Nephron (organoid): ENCODE results near the gene KANK4.

Source experiments
- H3K27ac Mint-ChIP-seq, 3 experiments: 2 replicates each; pipeline ENCODE4 v1.8.0; 2020; ENCODE audit warnings: mixed read lengths in 3 of 3, mild to moderate bottlenecking in 2 of 3, moderate library complexity in 1 of 3
- H3K27me3 Mint-ChIP-seq: 2 replicates; pipeline ENCODE4 v1.8.0; 2021; ENCODE audit warnings: low read depth, mild to moderate bottlenecking, moderate library complexity, mixed read lengths
- H3K36me3 Mint-ChIP-seq: 2 replicates; pipeline ENCODE4 v1.8.0; 2020; ENCODE audit warnings: low read depth, mixed read lengths
- H3K4me1 Mint-ChIP-seq: 2 replicates; pipeline ENCODE4 v1.8.0; 2020; ENCODE audit warnings: mixed read lengths
- H3K4me3 Mint-ChIP-seq, 3 experiments: 2 replicates each; pipeline ENCODE4 v1.8.0; 2020; ENCODE audit warnings: mild to moderate bottlenecking in 3 of 3, mixed read lengths in 3 of 3, moderate library complexity in 2 of 3
- H3K9me3 Mint-ChIP-seq: 2 replicates; pipeline ENCODE4 v1.8.0; 2020; ENCODE audit warnings: mixed read lengths
- CTCF ChIP-seq, 3 experiments: fragments of 200-600 bp; sonication (generic); IDR thresholded peaks; one replicate each; pipeline ENCODE4 v1.5.0; 2021; ENCODE audit warnings: antibody characterized with exemption in 3 of 3; ENCODE audit not compliant: unreplicated experiment in 3 of 3

The KANK4 gene

GRCh38 chr1:62308606-62309005 lies 10.6 kb downstream of the KANK4 start:
- H3K4me1 Mint-ChIP-seq, result peaks cover 71% of the 10 kb centered on the region
- H3K4me3 Mint-ChIP-seq, result peak overlapping the region in 1 of 3 experiments; percentile 30
- TF ChIP-seq CTCF (IDR thresholded peaks at IDR 0.05; ENCODE audit: unreplicated experiment in 3 of 3), result no peak
- H3K9me3 Mint-ChIP-seq, result no peaks in the 10 kb centered on the region
- peak overlapping the region in 2 of 3 experiments; percentile 6 to 74 for H3K27ac Mint-ChIP-seq
- peaks cover 19% of the 10 kb centered on the region for H3K27me3 Mint-ChIP-seq
- no peaks in the 10 kb centered on the region for H3K36me3 Mint-ChIP-seq

GRCh38 chr1:62307895-62308492 lies 11.2 kb downstream of the KANK4 start:
- peaks cover 65% of the 10 kb centered on the region for H3K4me1 Mint-ChIP-seq
- no peak for TF ChIP-seq CTCF (IDR thresholded peaks at IDR 0.05; ENCODE audit: unreplicated experiment in 3 of 3)
- H3K36me3 Mint-ChIP-seq, result no peaks in the 10 kb centered on the region
- H3K27ac Mint-ChIP-seq, result peak overlapping the region; percentile 6 to 50 (median 26)
- no peak overlapping the region for H3K4me3 Mint-ChIP-seq
- H3K9me3 Mint-ChIP-seq, result no peaks in the 10 kb centered on the region
- peaks cover 19% of the 10 kb centered on the region for H3K27me3 Mint-ChIP-seq

- H3K9me3 Mint-ChIP-seq, result no peaks in the 10 kb centered on the region
- peak overlapping the region in 2 of 3 experiments; percentile 6 to 26 for H3K27ac Mint-ChIP-seq
- peaks cover 59% of the 10 kb centered on the region for H3K4me1 Mint-ChIP-seq
- H3K27me3 Mint-ChIP-seq, result peaks cover 19% of the 10 kb centered on the region
- TF ChIP-seq CTCF (IDR thresholded peaks at IDR 0.05; ENCODE audit: unreplicated experiment in 3 of 3), result no peak
- no peak overlapping the region for H3K4me3 Mint-ChIP-seq
- no peaks in the 10 kb centered on the region for H3K36me3 Mint-ChIP-seq
Measured at GRCh38 chr1:62307446-62307845, 11.8 kb downstream of the KANK4 start.

GRCh38 chr1:62306065-62306464 lies 13.2 kb downstream of the KANK4 start:
- Mint-ChIP-seq H3K36me3 (no peaks in the 10 kb centered on the region), H3K27ac (peak overlapping the region in 2 of 3 experiments; percentile 44 to 51), H3K9me3 (no peaks in the 10 kb centered on the region), H3K4me3 (no peak overlapping the region), H3K27me3 (peaks cover 14% of the 10 kb centered on the region), H3K4me1 (peaks cover 47% of the 10 kb centered on the region)
- no peak for TF ChIP-seq CTCF (IDR thresholded peaks at IDR 0.05; ENCODE audit: unreplicated experiment in 3 of 3)

- Mint-ChIP-seq H3K27me3 (peaks cover 6% of the 10 kb centered on the region), H3K9me3 (no peaks in the 10 kb centered on the region), H3K4me3 (no peak overlapping the region), H3K4me1 (peaks cover 41% of the 10 kb centered on the region), H3K36me3 (no peaks in the 10 kb centered on the region), H3K27ac (peak overlapping the region in 2 of 3 experiments; percentile 58 to 68)
- TF ChIP-seq CTCF (IDR thresholded peaks at IDR 0.05; ENCODE audit: unreplicated experiment in 3 of 3), result no peak
Measured at GRCh38 chr1:62304975-62305374, 14.3 kb downstream of the KANK4 start.

- no peak for TF ChIP-seq CTCF (IDR thresholded peaks at IDR 0.05; ENCODE audit: unreplicated experiment in 3 of 3)
- no peaks in the 10 kb centered on the region for H3K36me3 Mint-ChIP-seq
- H3K4me1 Mint-ChIP-seq, result peaks cover 37% of the 10 kb centered on the region
- no peak overlapping the region for H3K4me3 Mint-ChIP-seq
- H3K27ac Mint-ChIP-seq, result peak overlapping the region in 2 of 3 experiments; percentile 58 to 68
- no peaks in the 10 kb centered on the region for H3K9me3 Mint-ChIP-seq
- H3K27me3 Mint-ChIP-seq, result peaks cover 4% of the 10 kb centered on the region
Measured at GRCh38 chr1:62304515-62304914, 14.7 kb downstream of the KANK4 start.
